Lower leg skin (tissue), 3 donors: ENCODE measurements around the gene BBS9.

ENCODE experiments used
- POLR2A ChIP-seq, 2 donors: fragments of 450-650 bp; IDR thresholded peaks; one replicate each; pipeline ENCODE4 v1.6.1; 2016 to 2017; ENCODE audit warnings: antibody characterized with exemption in 2 of 2, mild to moderate bottlenecking in 1 of 2, moderate library complexity in 1 of 2
- TF ChIP-seq, protein P1 (sequence below), 3 donors: fragments of 450-650 bp; IDR thresholded peaks; one replicate each; pipeline ENCODE4 v1.5.1; 2016; ENCODE audit warnings: antibody characterized with exemption in 3 of 3, mild to moderate bottlenecking in 3 of 3, moderate library complexity in 2 of 3

GRCh38 chr7:33632322-33632721, 503.0 kb downstream of the BBS9 start:
- TF ChIP-seq, protein P1, sequence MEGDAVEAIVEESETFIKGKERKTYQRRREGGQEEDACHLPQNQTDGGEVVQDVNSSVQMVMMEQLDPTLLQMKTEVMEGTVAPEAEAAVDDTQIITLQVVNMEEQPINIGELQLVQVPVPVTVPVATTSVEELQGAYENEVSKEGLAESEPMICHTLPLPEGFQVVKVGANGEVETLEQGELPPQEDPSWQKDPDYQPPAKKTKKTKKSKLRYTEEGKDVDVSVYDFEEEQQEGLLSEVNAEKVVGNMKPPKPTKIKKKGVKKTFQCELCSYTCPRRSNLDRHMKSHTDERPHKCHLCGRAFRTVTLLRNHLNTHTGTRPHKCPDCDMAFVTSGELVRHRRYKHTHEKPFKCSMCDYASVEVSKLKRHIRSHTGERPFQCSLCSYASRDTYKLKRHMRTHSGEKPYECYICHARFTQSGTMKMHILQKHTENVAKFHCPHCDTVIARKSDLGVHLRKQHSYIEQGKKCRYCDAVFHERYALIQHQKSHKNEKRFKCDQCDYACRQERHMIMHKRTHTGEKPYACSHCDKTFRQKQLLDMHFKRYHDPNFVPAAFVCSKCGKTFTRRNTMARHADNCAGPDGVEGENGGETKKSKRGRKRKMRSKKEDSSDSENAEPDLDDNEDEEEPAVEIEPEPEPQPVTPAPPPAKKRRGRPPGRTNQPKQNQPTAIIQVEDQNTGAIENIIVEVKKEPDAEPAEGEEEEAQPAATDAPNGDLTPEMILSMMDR (IDR thresholded peaks at IDR 0.05): no peak
- TF ChIP-seq POLR2A (IDR thresholded peaks at IDR 0.05): no peak
